ENCODE measurements around the gene TMPRSS11E.
"Not testable (repeated sequence)": the region's sequence is repeated elsewhere in the genome, so short reads cannot be mapped to it uniquely, and the experiment has no call there.

Gene TMPRSS11E

GRCh38 chr4:68489338-68489737 lies 42.1 kb downstream of the TMPRSS11E start:
- Mint-ChIP-seq H3K27ac (no peak overlapping the region), H3K36me3 (ENCODE audit: low read depth) (no peaks in the 10 kb centered on the region), H3K27me3 (no peaks in the 10 kb centered on the region), H3K9me3 (no peaks in the 10 kb centered on the region), H3K4me3 (no peak overlapping the region), H3K4me1 (ENCODE audit: low read depth) (peaks cover 8% of the 10 kb centered on the region)
- intact Hi-C loops (cut with micrococcal nuclease) = no loop called here

GRCh38 chr4:68490826-68491457 lies 43.7 kb downstream of the TMPRSS11E start:
- Mint-ChIP-seq H3K9me3 (no peaks in the 10 kb centered on the region), H3K4me1 (ENCODE audit: low read depth) (peaks cover 10% of the 10 kb centered on the region), H3K27ac (no peak overlapping the region), H3K27me3 (no peaks in the 10 kb centered on the region), H3K4me3 (no peak overlapping the region), H3K36me3 (ENCODE audit: low read depth) (no peaks in the 10 kb centered on the region)
- intact Hi-C loops (cut with micrococcal nuclease) = no loop called here

DNA sequence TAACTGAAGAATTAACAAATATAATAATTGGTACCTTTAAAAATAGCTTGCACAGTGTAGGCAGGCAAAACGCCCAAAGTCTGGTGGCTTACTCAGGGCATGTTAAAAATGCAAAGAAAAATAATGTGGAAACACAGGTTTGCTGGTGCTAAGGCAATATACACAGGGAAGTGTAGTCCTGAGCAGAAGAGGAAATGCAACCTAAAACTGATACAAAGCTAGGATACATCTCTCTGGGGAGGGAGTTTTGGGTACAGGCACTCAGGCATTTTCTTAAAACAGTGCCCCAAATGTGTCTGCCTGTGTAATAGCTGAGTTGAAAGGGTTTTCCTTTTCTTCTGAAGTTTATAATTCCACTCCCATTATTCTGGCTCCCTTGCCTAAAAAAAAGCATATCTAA lies 47.4 kb downstream of the TMPRSS11E start:
- H3K27me3 Mint-ChIP-seq = no peaks in the 10 kb centered on the region
- H3K4me1 Mint-ChIP-seq (ENCODE audit: low read depth) = peaks cover 10% of the 10 kb centered on the region
- H3K27ac Mint-ChIP-seq = no peak overlapping the region
- no peaks in the 10 kb centered on the region for H3K9me3 Mint-ChIP-seq
- H3K36me3 Mint-ChIP-seq (ENCODE audit: low read depth) = no peaks in the 10 kb centered on the region
- no peak overlapping the region for H3K4me3 Mint-ChIP-seq
- intact Hi-C loops (cut with micrococcal nuclease) = no loop called here

DNA sequence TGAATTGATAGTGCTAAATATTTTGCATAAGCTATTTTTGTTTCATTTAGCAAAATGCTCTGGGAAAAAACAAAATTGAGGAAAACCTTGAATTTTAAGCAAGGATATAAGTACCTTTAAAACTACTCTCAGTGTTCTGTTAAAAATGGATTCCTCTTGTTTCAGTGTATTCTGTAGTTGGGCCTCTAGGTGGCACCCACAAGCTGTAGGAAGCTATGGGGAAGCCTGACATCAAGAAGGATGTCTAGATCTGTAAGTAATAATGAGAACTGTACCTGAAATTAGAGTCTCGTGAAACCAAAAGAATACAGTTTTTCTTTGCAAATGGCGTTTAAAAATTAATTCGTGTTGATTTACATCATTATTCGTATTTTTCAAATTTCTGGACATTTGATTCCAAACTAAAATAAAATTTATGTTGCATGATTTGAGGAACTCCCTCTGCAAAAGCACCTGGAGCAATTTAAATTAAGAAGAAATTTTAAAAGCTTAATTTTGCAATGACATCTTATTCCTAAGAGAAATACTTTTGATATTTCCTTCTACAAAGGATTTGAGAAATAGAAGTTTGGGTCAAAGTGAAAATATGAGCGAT lies 51.2 kb downstream of the TMPRSS11E start:
- no peaks in the 10 kb centered on the region for H3K9me3 Mint-ChIP-seq
- no peak overlapping the region for H3K27ac Mint-ChIP-seq
- peaks cover 10% of the 10 kb centered on the region for H3K4me1 Mint-ChIP-seq (ENCODE audit: low read depth)
- H3K27me3 Mint-ChIP-seq = no peaks in the 10 kb centered on the region
- intact Hi-C loops (cut with micrococcal nuclease) = no loop called here
- no peak overlapping the region for H3K4me3 Mint-ChIP-seq
- no peaks in the 10 kb centered on the region for H3K36me3 Mint-ChIP-seq (ENCODE audit: low read depth)

GRCh38 chr4:68499021-68499420 lies 51.8 kb downstream of the TMPRSS11E start:
- peaks cover 6% of the 10 kb centered on the region for H3K4me1 Mint-ChIP-seq (ENCODE audit: low read depth)
- H3K27me3 Mint-ChIP-seq = no peaks in the 10 kb centered on the region
- H3K27ac Mint-ChIP-seq = no peak overlapping the region
- intact Hi-C loops (cut with micrococcal nuclease) = no loop called here
- no peaks in the 10 kb centered on the region for H3K36me3 Mint-ChIP-seq (ENCODE audit: low read depth)
- no peaks in the 10 kb centered on the region for H3K9me3 Mint-ChIP-seq
- H3K4me3 Mint-ChIP-seq = no peak overlapping the region

GRCh38 chr4:68503462-68503861 lies 56.2 kb downstream of the TMPRSS11E start:
- not testable (repeated sequence) for H3K4me3 Mint-ChIP-seq

GRCh38 chr4:68504836-68505235 lies 57.6 kb downstream of the TMPRSS11E start:
- H3K27ac Mint-ChIP-seq; H3K9me3 Mint-ChIP-seq; H3K4me3 Mint-ChIP-seq; H3K27me3 Mint-ChIP-seq; H3K36me3 Mint-ChIP-seq (ENCODE audit: low read depth); intact Hi-C loops (cut with micrococcal nuclease); H3K4me1 Mint-ChIP-seq (ENCODE audit: low read depth): not testable (repeated sequence)

More at GRCh38 chr4:68503462-68503861, 56.2 kb downstream of the TMPRSS11E start:
- H3K27ac Mint-ChIP-seq; H3K27me3 Mint-ChIP-seq; H3K36me3 Mint-ChIP-seq (ENCODE audit: low read depth); intact Hi-C loops (cut with micrococcal nuclease); H3K9me3 Mint-ChIP-seq; H3K4me1 Mint-ChIP-seq (ENCODE audit: low read depth): not testable (repeated sequence)

- H3K4me1 Mint-ChIP-seq (ENCODE audit: low read depth); intact Hi-C loops (cut with micrococcal nuclease); H3K9me3 Mint-ChIP-seq; H3K27me3 Mint-ChIP-seq; H3K27ac Mint-ChIP-seq; H3K4me3 Mint-ChIP-seq; H3K36me3 Mint-ChIP-seq (ENCODE audit: low read depth): not testable (repeated sequence)
These were observed 58.2 kb downstream of the TMPRSS11E start for GRCh38 chr4:68505452-68505851.

DNA sequence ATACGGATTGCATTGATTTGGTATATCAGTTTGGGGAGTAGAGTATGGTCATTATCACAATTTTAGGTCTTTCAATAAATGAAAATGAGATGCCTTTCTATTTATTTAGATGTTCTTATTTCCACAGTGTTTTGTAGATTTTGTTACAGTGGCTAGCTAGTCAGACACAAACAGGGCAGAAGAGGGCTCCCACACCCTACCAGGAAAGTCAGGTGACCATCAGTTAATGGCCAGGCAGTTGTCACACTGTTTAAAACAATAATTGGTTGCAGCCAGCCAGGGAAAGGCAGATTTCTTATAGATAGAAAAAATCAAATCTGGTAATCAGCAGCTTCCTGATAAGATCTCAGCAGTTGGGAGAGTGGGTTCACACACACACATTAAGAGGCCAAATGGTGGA lies 71.6 kb downstream of the TMPRSS11E start:
- Mint-ChIP-seq H3K4me3 (no peak overlapping the region), H3K36me3 (ENCODE audit: low read depth) (no peaks in the 10 kb centered on the region), H3K27me3 (no peaks in the 10 kb centered on the region), H3K27ac (no peak overlapping the region), H3K4me1 (ENCODE audit: low read depth) (no peaks in the 10 kb centered on the region), H3K9me3 (no peaks in the 10 kb centered on the region)
- intact Hi-C loops (cut with micrococcal nuclease) = no loop called here

DNA sequence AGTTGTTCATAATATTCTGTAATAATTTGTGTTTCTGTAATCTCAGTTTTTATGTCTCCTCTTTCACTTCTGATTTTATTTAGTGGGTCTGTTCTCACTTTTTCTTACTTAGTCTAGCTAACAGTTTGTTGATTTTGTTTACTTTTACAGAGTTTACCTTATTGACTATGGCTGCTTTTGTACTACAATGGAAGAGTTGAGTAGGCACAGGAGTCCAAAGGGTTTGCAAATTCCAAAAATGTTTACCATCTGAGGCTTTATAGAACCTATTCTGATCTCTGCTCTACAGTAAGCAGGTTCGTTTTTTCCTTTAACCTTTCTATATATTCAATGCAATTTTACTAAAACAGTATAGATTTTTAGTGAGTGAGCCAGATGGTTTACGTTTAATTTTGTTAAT lies 73.7 kb downstream of the TMPRSS11E start:
- no peak overlapping the region for H3K27ac Mint-ChIP-seq
- no peaks in the 10 kb centered on the region for H3K9me3 Mint-ChIP-seq
- no peak overlapping the region for H3K4me3 Mint-ChIP-seq
- intact Hi-C loops (cut with micrococcal nuclease) = no loop called here
- no peaks in the 10 kb centered on the region for H3K27me3 Mint-ChIP-seq
- no peaks in the 10 kb centered on the region for H3K36me3 Mint-ChIP-seq (ENCODE audit: low read depth)
- H3K4me1 Mint-ChIP-seq (ENCODE audit: low read depth) = no peaks in the 10 kb centered on the region

- H3K4me3 Mint-ChIP-seq; intact Hi-C loops (cut with micrococcal nuclease); H3K36me3 Mint-ChIP-seq (ENCODE audit: low read depth); H3K27me3 Mint-ChIP-seq; H3K9me3 Mint-ChIP-seq; H3K4me1 Mint-ChIP-seq (ENCODE audit: low read depth); H3K27ac Mint-ChIP-seq: not testable (repeated sequence)
These were observed 75.0 kb downstream of the TMPRSS11E start for GRCh38 chr4:68522232-68522631.

- H3K4me3 Mint-ChIP-seq = no peak overlapping the region
- no peak overlapping the region for H3K27ac Mint-ChIP-seq
- no peaks in the 10 kb centered on the region for H3K4me1 Mint-ChIP-seq (ENCODE audit: low read depth)
- no peaks in the 10 kb centered on the region for H3K36me3 Mint-ChIP-seq (ENCODE audit: low read depth)
- no peaks in the 10 kb centered on the region for H3K27me3 Mint-ChIP-seq
- intact Hi-C loops (cut with micrococcal nuclease) = no loop called here
- peaks cover 44% of the 10 kb centered on the region for H3K9me3 Mint-ChIP-seq
These were observed 88.7 kb downstream of the TMPRSS11E start for GRCh38 chr4:68535974-68536373.

- no peak overlapping the region for H3K4me3 Mint-ChIP-seq
- intact Hi-C loops (cut with micrococcal nuclease) = no loop called here
- H3K27ac Mint-ChIP-seq = no peak overlapping the region
- H3K4me1 Mint-ChIP-seq (ENCODE audit: low read depth) = no peaks in the 10 kb centered on the region
- no peaks in the 10 kb centered on the region for H3K27me3 Mint-ChIP-seq
- H3K9me3 Mint-ChIP-seq = peaks cover 48% of the 10 kb centered on the region
- H3K36me3 Mint-ChIP-seq (ENCODE audit: low read depth) = no peaks in the 10 kb centered on the region
These were observed 89.1 kb downstream of the TMPRSS11E start for GRCh38 chr4:68536375-68536774.

GRCh38 chr4:68542742-68543141 lies 95.5 kb downstream of the TMPRSS11E start:
- H3K4me3 Mint-ChIP-seq; H3K36me3 Mint-ChIP-seq (ENCODE audit: low read depth); H3K27me3 Mint-ChIP-seq; H3K4me1 Mint-ChIP-seq (ENCODE audit: low read depth); H3K27ac Mint-ChIP-seq; intact Hi-C loops (cut with micrococcal nuclease): not testable (repeated sequence)
- peaks cover 49% of the 10 kb centered on the region for H3K9me3 Mint-ChIP-seq
